Lower lobe of right lung (tissue), 2 donors: ENCODE measurements around the gene NEURL1. TPM values are rescaled to one million over a fixed set of nuclear protein-coding genes. Genes with fewer than 3 reads are reported as not detected.

Experiments used
- ATAC-seq, 2 donors: fragments of 200-7000 bp; cut with Tn5 transposase; one replicate each; pipeline ENCODE4 v1.9.1; 2020 to 2022; ENCODE audit warnings: mild to moderate bottlenecking in 2 of 2, moderate library complexity in 2 of 2
- DNase-seq: peaks from one replicate; pipeline ENCODE4 v3.0.0-alpha.2; 2020
- H3K27ac ChIP-seq: fragments of 200-600 bp; one replicate; pipeline ENCODE4 v1.8.0; 2022
- H3K27me3 ChIP-seq: fragments of 200-600 bp; one replicate; pipeline ENCODE4 v1.8.0; 2022; ENCODE audit warnings: low read depth
- H3K36me3 ChIP-seq: fragments of 200-600 bp; one replicate; pipeline ENCODE4 v1.8.0; 2022; ENCODE audit warnings: mild to moderate bottlenecking
- H3K4me1 ChIP-seq: fragments of 200-600 bp; one replicate; pipeline ENCODE4 v1.8.0; 2022
- H3K4me3 ChIP-seq: fragments of 200-600 bp; one replicate; pipeline ENCODE4 v1.8.0; 2022; ENCODE audit warnings: mild to moderate bottlenecking
- H3K9me3 ChIP-seq: fragments of 200-600 bp; one replicate; pipeline ENCODE4 v1.8.0; 2022
- intact Hi-C: fragments of 100-400 bp; cut with DNase I; formaldehyde crosslinking; loops from one replicate; pipeline ENCODE4 v1.11.0; 2022
- total RNA-seq: library from RNA; stranded (reverse); fragmentation: NEBNext Ultra II Directional; extraction: Animal tissue kit (Norgen Biotek cat#: 25700); gene quantifications from one replicate; pipeline ENCODE4 v1.2.1, GENCODE V29; 2021
- TF ChIP-seq, protein P1 (sequence below): fragments of 200-600 bp; IDR thresholded peaks from one replicate; pipeline ENCODE4 v1.8.0; 2022; ENCODE audit warnings: antibody characterized with exemption, mild to moderate bottlenecking
- donor health status: DM: no; HTN: yes; CAD: no; lungs with severe emphysema.

NEURL1 gene
- total RNA-seq, 1 donor from 2014 or later: 0.95 TPM

DNA sequence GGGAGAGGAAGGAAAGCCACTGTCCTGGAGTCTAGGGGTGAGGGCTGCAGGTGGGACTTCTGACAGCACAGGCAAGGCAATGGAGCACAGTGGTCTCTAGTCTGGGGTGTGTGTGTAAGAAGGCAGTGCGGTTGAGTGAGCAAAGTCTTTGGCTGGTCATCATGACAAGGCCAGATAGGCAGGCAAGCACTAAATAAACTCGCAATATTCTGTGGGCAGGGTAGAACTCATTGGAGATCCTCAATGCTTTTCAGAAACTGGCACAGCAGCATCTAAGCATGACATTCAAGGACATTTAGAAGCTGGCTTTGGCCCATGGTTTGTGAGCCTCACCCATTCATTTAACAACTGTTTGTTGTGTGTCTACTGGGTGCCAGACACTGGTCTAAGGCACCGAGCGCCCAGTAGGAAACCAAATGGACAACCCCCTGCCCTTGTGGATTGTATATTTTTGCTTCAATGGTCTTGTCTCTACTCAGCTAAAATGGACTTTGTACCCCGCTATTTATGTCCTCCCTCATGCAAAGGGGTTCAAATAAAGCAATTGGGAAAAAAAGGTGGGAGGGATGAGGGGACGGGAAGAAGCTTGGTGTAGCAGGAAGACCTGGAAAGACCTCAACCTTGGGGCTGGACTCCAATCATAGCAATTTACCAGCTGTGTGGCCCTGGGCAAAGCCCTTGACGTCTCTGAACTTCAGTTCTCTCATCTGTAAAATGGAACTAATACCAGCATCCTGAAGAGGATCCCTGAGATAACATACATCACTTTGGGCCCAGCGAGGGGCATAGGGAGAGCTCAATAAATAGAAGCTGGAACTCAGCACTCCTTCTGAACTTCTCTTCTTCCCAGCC lies 116.0 kb downstream of the NEURL1 start:
- H3K9me3 ChIP-seq: no peaks in the 10 kb centered on the region
- TF ChIP-seq, protein P1, sequence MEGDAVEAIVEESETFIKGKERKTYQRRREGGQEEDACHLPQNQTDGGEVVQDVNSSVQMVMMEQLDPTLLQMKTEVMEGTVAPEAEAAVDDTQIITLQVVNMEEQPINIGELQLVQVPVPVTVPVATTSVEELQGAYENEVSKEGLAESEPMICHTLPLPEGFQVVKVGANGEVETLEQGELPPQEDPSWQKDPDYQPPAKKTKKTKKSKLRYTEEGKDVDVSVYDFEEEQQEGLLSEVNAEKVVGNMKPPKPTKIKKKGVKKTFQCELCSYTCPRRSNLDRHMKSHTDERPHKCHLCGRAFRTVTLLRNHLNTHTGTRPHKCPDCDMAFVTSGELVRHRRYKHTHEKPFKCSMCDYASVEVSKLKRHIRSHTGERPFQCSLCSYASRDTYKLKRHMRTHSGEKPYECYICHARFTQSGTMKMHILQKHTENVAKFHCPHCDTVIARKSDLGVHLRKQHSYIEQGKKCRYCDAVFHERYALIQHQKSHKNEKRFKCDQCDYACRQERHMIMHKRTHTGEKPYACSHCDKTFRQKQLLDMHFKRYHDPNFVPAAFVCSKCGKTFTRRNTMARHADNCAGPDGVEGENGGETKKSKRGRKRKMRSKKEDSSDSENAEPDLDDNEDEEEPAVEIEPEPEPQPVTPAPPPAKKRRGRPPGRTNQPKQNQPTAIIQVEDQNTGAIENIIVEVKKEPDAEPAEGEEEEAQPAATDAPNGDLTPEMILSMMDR: no peak
- no peak for DNase-seq
- H3K27me3 ChIP-seq: no peaks in the 10 kb centered on the region
- H3K27ac ChIP-seq: no peak overlapping the region
- peaks cover 59% of the 10 kb centered on the region for H3K36me3 ChIP-seq
- ATAC-seq: no peak
- H3K4me1 ChIP-seq: peaks cover 6% of the 10 kb centered on the region
- H3K4me3 ChIP-seq: no peak overlapping the region
- intact Hi-C loops: loop anchor here (10.0 kb wide), 1 partner anchor 75 kb away; no protein-coding TSS in a partner anchor

DNA sequence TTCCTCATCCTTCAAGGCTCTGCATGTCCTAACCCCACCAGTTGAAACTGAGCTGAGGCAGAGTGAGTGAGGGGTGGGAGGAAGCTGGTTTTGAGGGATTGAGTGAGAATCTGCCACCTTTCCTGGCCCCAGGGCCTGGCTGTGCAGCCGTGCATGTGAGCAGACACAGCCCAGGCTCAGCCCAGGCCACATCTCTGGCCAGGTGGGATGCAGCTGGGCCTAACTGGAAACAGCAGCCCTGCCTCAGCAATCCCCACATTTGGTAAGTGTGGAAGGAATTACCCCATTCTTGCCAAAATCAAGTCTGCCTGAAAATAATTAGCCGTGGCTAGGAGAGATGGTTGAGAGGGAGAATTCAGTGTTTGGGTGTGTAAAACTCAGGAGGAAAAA lies 116.6 kb downstream of the NEURL1 start:
- intact Hi-C loops: loop anchor here (10.0 kb wide), 1 partner anchor 75 kb away; no protein-coding TSS in a partner anchor
- no peak overlapping the region for H3K27ac ChIP-seq
- H3K9me3 ChIP-seq: no peaks in the 10 kb centered on the region
- TF ChIP-seq, protein P1: no peak
- peaks cover 13% of the 10 kb centered on the region for H3K4me1 ChIP-seq
- H3K36me3 ChIP-seq: peaks cover 53% of the 10 kb centered on the region
- no peaks in the 10 kb centered on the region for H3K27me3 ChIP-seq
- ATAC-seq (no peak), DNase-seq (no peak)
- no peak overlapping the region for H3K4me3 ChIP-seq

DNA sequence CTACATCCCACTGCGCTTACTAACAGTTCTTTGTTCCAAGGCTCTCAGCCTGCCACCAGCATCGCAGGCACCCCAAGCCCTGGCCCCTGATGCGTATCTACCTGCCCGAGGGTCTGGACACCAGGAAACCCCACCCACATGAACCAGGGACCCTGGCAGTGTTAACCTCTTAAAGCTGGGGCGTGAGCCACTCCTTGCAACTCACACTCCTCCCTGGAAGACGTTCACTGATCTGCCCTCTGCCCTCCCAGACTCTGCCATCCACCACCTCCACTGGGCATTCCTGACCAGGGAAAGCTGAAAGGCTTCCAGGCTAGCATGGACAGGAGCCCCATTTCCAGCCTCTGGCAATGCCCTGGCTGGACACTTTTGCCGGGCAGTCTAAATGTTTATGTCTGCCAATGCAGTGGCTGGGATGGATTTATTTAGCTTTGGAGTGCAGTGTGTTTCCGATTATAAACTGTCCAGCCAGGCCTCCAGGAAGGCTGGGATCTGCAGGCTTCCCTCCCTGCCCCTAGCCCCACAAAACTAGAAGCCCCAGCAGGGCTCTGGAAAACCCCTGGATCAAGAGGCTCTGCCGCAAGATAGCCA lies 117.5 kb downstream of the NEURL1 start:
- DNase-seq: no peak
- no peak for ATAC-seq
- Histone ChIP-seq H3K27ac (no peak overlapping the region), H3K27me3 (no peaks in the 10 kb centered on the region), H3K9me3 (no peaks in the 10 kb centered on the region), H3K36me3 (peaks cover 46% of the 10 kb centered on the region), H3K4me3 (no peak overlapping the region), H3K4me1 (peaks cover 15% of the 10 kb centered on the region)
- TF ChIP-seq, protein P1: no peak
- intact Hi-C loops: loop anchor here (10.0 kb wide), 1 partner anchor 74 kb away; no protein-coding TSS in a partner anchor

DNA sequence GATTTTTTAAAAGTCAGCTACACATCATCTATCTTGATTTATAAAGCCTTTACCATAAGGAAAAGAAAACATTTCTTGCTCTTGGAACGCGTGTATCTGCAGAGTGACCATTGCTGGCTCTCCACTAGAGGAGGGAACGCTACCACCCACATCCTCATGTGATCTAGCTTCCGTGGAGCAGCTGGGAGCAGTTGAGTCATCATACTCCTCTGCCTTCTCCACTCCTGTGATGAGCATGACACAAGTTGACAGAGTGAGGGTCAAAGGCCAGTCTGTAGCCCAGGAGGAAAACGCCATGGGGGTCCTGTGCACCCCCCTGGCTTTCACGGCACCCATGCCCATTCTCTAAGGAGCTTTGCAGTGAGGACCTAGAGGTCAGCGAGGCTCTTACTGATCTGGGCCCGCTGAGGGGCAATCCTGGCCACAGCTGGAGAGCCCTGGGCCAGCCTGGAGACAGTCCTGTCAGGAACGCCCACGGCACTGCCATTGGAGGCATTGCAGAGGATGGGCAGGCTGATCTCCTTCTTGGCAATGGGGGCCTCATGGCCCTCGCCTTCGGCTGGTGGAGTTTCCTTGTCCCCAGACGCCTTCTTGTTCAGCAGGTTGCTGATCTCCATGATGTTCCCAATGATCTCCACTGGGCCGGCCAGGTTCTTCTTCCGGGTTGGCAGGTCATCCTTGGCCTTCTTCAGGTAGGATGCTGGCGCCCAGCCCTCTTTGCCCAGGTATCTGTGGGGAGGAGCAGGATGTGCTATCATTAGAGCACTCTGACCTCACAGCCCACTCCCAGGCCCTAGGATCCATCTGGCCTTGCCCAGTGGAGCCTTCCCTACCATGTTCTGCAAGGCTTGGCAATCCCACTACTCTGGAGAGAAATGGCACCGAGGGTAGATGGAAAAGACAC lies 119.2 kb downstream of the NEURL1 start:
- intact Hi-C loops: loop anchor here (10.0 kb wide), 1 partner anchor 72 kb away; no protein-coding TSS in a partner anchor
- peaks cover 56% of the 10 kb centered on the region for H3K36me3 ChIP-seq
- H3K27ac ChIP-seq: no peak overlapping the region
- no peak for DNase-seq
- no peaks in the 10 kb centered on the region for H3K27me3 ChIP-seq
- no peak overlapping the region for H3K4me3 ChIP-seq
- ATAC-seq: peak; percentile 49 to 60
- TF ChIP-seq, protein P1: no peak
- peaks cover 32% of the 10 kb centered on the region for H3K4me1 ChIP-seq
- no peaks in the 10 kb centered on the region for H3K9me3 ChIP-seq

DNA sequence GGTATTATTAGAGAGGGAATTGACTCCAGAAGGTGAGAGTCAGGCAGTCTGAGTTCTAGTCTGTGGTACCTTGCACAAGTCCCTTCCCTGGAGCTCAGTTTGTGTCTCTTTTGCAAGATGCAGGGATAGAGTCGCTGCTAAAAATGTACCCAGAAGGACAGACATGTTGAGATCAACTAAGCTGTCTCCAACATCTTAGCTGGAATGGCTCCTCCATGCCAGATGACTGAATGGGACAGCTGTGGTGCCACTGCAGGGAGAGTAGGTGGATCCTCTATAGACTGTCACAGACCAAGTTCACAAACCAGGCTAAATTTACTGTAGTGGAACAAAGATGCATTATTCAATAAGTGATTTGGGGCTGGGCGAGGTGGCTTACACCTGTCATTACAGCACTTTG lies 120.1 kb downstream of the NEURL1 start:
- peaks cover 56% of the 10 kb centered on the region for H3K36me3 ChIP-seq
- TF ChIP-seq, protein P1: no peak
- H3K27me3 ChIP-seq: no peaks in the 10 kb centered on the region
- H3K9me3 ChIP-seq: no peaks in the 10 kb centered on the region
- no peak overlapping the region for H3K27ac ChIP-seq
- H3K4me3 ChIP-seq: no peak overlapping the region
- peaks cover 38% of the 10 kb centered on the region for H3K4me1 ChIP-seq
- DNase-seq (no peak), ATAC-seq (no peak)
- intact Hi-C loops: loop anchor here (10.0 kb wide), 1 partner anchor 71 kb away; no protein-coding TSS in a partner anchor
